SK-N-SH (cell line): ENCODE measurements around the gene MRPL32. TPM values are rescaled to one million over a fixed set of nuclear protein-coding genes. Genes with fewer than 3 reads are reported as not detected.
A peak's percentile ranks its signal among the peaks of the same experiment; 100 is the strongest.
"Not testable (repeated sequence)": the region's sequence is repeated elsewhere in the genome, so short reads cannot be mapped to it uniquely, and the experiment has no call there.

Experiments
- CTCF ChIA-PET: fragments of 300-600, 350-600 bp; formaldehyde crosslinking; extraction: SDS; loops from one replicate; lab custom pipeline; 2021; lab: Yijun Ruan, JAX
- POLR2A ChIA-PET: fragments of 350-600 bp; sonication (Branson Sonifier 250); formaldehyde crosslinking; extraction: SDS; loops from one replicate; lab custom pipeline; 2020; ENCODE audit warnings: antibody characterized with exemption, inconsistent platforms; lab: Yijun Ruan, JAX
- DNase-seq: peaks from one replicate; pipeline ENCODE4 v3.0.0; 2012
- H2AFZ ChIP-seq: fragments of 200-600 bp; sonication (generic); 2 replicates; pipeline ENCODE4 v1.8.1; 2016; ENCODE audit warnings: antibody characterized with exemption, mild to moderate bottlenecking, low read depth
- H3F3A ChIP-seq: fragments of 200-600 bp; sonication (generic); replicated peaks from 2 replicates; pipeline ENCODE3; 2016; ENCODE audit warnings: antibody characterized with exemption, mild to moderate bottlenecking; ENCODE audit not compliant: insufficient read depth
- H3K27ac ChIP-seq, 2 experiments: fragments of 200-500 bp in 1 of 2; fragments of 200-600 bp in 1 of 2; sonication (Bioruptor generic) in 1 of 2; sonication (generic), shearing (Covaris generic) in 1 of 2; 2 replicates each; pipeline versions ENCODE4 v1.5.1 to v1.6.1; 2014 to 2016; ENCODE audit warnings: low read depth in 2 of 2, inconsistent platforms in 1 of 2, low read length in 1 of 2, mild to moderate bottlenecking in 1 of 2, mixed read lengths in 1 of 2
- H3K27me3 ChIP-seq: fragments of 200-600 bp; sonication (generic), shearing (Covaris generic); 2 replicates; pipeline ENCODE4 v1.6.1; 2016; ENCODE audit warnings: mixed run types; ENCODE audit not compliant: insufficient read depth
- H3K36me3 ChIP-seq, 2 experiments: fragments of 200-500 bp in 1 of 2; fragments of 200-600 bp in 1 of 2; sonication (Bioruptor generic) in 1 of 2; sonication (generic) in 1 of 2; replicated peaks in 1 of 2; 2 replicates each; pipeline versions ENCODE3 to v1.5.1; 2014 to 2016; ENCODE audit warnings: low read length in 1 of 2, mild to moderate bottlenecking in 1 of 2; ENCODE audit not compliant: insufficient read depth in 2 of 2, control insufficient read depth in 1 of 2
- H3K4me1 ChIP-seq, 2 experiments: fragments of 200-500 bp in 1 of 2; fragments of 200-600 bp in 1 of 2; sonication (Bioruptor generic) in 1 of 2; sonication (generic), shearing (Covaris generic) in 1 of 2; 2 replicates each; pipeline versions ENCODE4 v1.5.1 to v1.6.1; 2014 to 2016; ENCODE audit warnings: low read depth in 1 of 2, low read length in 1 of 2, mixed run types in 1 of 2; ENCODE audit not compliant: insufficient read depth in 2 of 2, control insufficient read depth in 1 of 2
- H3K4me2 ChIP-seq: fragments of 200-600 bp; sonication (generic), shearing (Covaris generic); 2 replicates; pipeline ENCODE4 v1.6.1; 2017; ENCODE audit warnings: mixed run types
- H3K4me3 ChIP-seq, 2 experiments: fragments of 200-500 bp in 1 of 2; fragments of 200-600 bp in 1 of 2; sonication (Bioruptor generic) in 1 of 2; sonication (generic), shearing (Covaris generic) in 1 of 2; 2 replicates each; pipeline versions ENCODE4 v1.5.1 to v1.8.1; 2014 to 2016; ENCODE audit warnings: low read depth in 2 of 2, inconsistent platforms in 1 of 2, low read length in 1 of 2, mild to moderate bottlenecking in 1 of 2, mixed read lengths in 1 of 2, moderate library complexity in 1 of 2
- H3K79me2 ChIP-seq: fragments of 200-600 bp; sonication (generic); 2 replicates; pipeline ENCODE4 v1.8.1; 2017; ENCODE audit warnings: mild to moderate bottlenecking; ENCODE audit not compliant: insufficient read depth
- H3K9ac ChIP-seq: fragments of 200-600 bp; sonication (generic); 2 replicates; pipeline ENCODE4 v1.6.1; 2017; ENCODE audit warnings: mixed run types
- H3K9me2 ChIP-seq: fragments of 200-600 bp; sonication (generic); 2 replicates; pipeline ENCODE4 v1.6.1; 2017; ENCODE audit warnings: mixed run types
- H3K9me3 ChIP-seq: fragments of 200-600 bp; sonication (generic); 2 replicates; pipeline ENCODE4 v1.6.1; 2017; ENCODE audit warnings: mixed run types, mild to moderate bottlenecking, moderate library complexity
- H4K20me1 ChIP-seq: fragments of 200-600 bp; sonication (generic); 2 replicates; pipeline ENCODE4 v1.6.1; 2017; ENCODE audit warnings: mild to moderate bottlenecking, mixed run types; ENCODE audit not compliant: insufficient read depth
- CHD2 ChIP-seq: fragments of 150-350 bp; IDR thresholded peaks from 2 replicates; pipeline ENCODE4 v1.6.1; 2018; ENCODE audit warnings: low read length; ENCODE audit not compliant: partially characterized antibody
- FOXM1 ChIP-seq: IDR thresholded peaks from 2 replicates; pipeline ENCODE4 v1.4.0; 2012; ENCODE audit warnings: low read depth, mild to moderate bottlenecking
- GATA2 ChIP-seq: sonication (generic); formaldehyde crosslinking; IDR thresholded peaks from 2 replicates; pipeline ENCODE4 v1.5.0; 2020; ENCODE audit warnings: mild to moderate bottlenecking, missing genetic modification reagents
- RAD21 ChIP-seq: IDR thresholded peaks from 2 replicates; pipeline ENCODE4 v1.6.1; 2012; ENCODE audit warnings: mild to moderate bottlenecking, low read length
- REST ChIP-seq: IDR thresholded peaks from 2 replicates; pipeline ENCODE4 v1.6.1; 2012; ENCODE audit warnings: mild to moderate bottlenecking, low read depth, low read length, moderate library complexity
- RFX5 ChIP-seq: IDR thresholded peaks from 2 replicates; pipeline ENCODE4 v1.6.1; 2012; ENCODE audit warnings: mild to moderate bottlenecking, improper control_type of control experiment, low read length
- TCF12 ChIP-seq: IDR thresholded peaks from 2 replicates; pipeline ENCODE4 v1.4.0; 2012
- USF2 ChIP-seq: fragments of 150-350 bp; IDR thresholded peaks from 2 replicates; pipeline ENCODE4 v1.6.1; 2017; ENCODE audit warnings: antibody characterized with exemption, low read length, low read depth, borderline replicate concordance
- WGBS: methylation state at CpG from one replicate; pipeline ENCODE4 v1.1.6; 2017; ENCODE audit warnings: low lambda C conversion rate; 5-methylcytosine and 5-hydroxymethylcytosine counted together
- polyA plus RNA-seq, 3 experiments: library from polyadenylated mRNA; depleted of rRNA; stranded (reverse); fragments of >200 nt; gene quantifications; 2 replicates each; pipeline ENCODE4 v1.2.3, GENCODE V29; 2012
- TF ChIP-seq, protein P1 (sequence below): fragments of 200-600 bp; sonication (generic); IDR thresholded peaks from 2 replicates; pipeline ENCODE4 v1.6.1; 2017; ENCODE audit warnings: antibody characterized with exemption, mild to moderate bottlenecking, moderate library complexity

The MRPL32 gene
- polyA plus RNA-seq, 1 of the 3 experiments (the other 2 are of a cell fraction) = 73.1 TPM

DNA sequence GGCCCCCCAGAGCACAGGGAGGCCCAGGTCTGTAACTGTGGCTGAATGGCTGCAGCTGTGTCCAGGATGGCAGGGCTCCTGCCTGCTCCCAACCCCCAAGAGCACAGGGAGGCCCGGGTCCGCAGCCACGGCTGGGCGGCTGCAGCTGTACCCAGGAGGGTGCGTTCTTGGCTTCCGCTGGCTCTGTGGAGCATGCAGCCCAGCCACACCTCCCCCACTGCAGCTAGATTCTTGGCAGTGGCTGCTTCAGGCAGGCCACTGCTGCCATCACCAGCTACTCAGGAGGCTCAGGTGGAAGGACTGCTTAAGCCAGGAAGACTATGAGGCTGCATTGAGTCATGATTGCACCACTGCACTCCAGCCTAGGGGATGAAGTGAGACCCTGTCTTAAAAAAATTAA lies 48.2 kb upstream of the MRPL32 start (continued):
- TF ChIP-seq REST = no peak
- no peak for TF ChIP-seq FOXM1
- TF ChIP-seq CHD2 = no peak
- no peak for TF ChIP-seq USF2
- TF ChIP-seq RFX5 = no peak

DNA sequence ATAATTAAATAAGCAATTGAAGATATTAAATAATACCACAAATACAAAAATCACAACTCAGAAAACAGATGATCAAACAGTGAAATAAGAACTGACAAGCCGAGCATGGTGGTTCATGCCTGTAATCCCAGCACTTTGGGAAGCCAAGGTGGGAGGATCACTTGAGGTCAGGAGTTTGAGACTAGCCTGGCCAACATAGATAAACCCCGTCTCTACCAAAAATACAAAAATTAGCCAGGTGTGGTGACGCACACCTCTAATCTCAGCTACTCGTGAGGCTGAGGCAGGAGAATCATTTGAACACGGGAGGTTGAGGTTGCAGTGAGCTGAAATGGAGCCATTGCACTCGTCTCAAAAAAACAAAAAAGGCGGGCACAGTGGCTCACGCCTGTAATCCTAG lies 47.0 kb upstream of the MRPL32 start:
- DNase-seq, H4K20me1 ChIP-seq, H3K36me3 ChIP-seq, H3K9ac ChIP-seq, H3K27ac ChIP-seq, H3K4me2 ChIP-seq, H3K79me2 ChIP-seq, H3K27me3 ChIP-seq, POLR2A ChIA-PET, H3K9me2 ChIP-seq, H3K9me3 ChIP-seq, H2AFZ ChIP-seq, H3K4me3 ChIP-seq: not testable (repeated sequence)
- CTCF ChIA-PET = interaction anchor here (1.0 to 1.3 kb wide), 2 partner anchors 9 to 140 kb away, joined by 3 to 4 read pairs; no protein-coding TSS in a partner anchor
- Histone ChIP-seq H3K4me1 (peaks cover 0 to 11% of the 10 kb centered on the region in 2 experiments; a peak in 2 of 4 replicates), H3F3A (peaks cover 16% of the 10 kb centered on the region)
- 89% methylated on average over 8 of the region's 8 CpGs for WGBS

GRCh38 chr7:42886129-42886528 lies 46.0 kb upstream of the MRPL32 start:
- CTCF ChIA-PET = interaction anchor here (1.0 to 3.8 kb wide), 4 partner anchors 9 to 945 kb away, joined by 4 to 29 read pairs (median 8); no protein-coding TSS in a partner anchor
- POLR2A ChIA-PET = no interaction called here
- Histone ChIP-seq H4K20me1 (no peaks in the 10 kb centered on the region), H3K9ac (no peak overlapping the region), H3K4me2 (no peak overlapping the region), H3K27me3 (no peaks in the 10 kb centered on the region), H3K27ac (no peak overlapping the region), H2AFZ (no peak overlapping the region), H3K9me2 (no peaks in the 10 kb centered on the region), H3K79me2 (no peaks in the 10 kb centered on the region), H3K36me3 (no peaks in the 10 kb centered on the region), H3K4me3 (no peak overlapping the region), H3K4me1 (peaks cover 0 to 11% of the 10 kb centered on the region in 2 experiments; a peak in 2 of 4 replicates), H3K9me3 (no peaks in the 10 kb centered on the region), H3F3A (peaks cover 16% of the 10 kb centered on the region)
- TF ChIP-seq, protein P1, sequence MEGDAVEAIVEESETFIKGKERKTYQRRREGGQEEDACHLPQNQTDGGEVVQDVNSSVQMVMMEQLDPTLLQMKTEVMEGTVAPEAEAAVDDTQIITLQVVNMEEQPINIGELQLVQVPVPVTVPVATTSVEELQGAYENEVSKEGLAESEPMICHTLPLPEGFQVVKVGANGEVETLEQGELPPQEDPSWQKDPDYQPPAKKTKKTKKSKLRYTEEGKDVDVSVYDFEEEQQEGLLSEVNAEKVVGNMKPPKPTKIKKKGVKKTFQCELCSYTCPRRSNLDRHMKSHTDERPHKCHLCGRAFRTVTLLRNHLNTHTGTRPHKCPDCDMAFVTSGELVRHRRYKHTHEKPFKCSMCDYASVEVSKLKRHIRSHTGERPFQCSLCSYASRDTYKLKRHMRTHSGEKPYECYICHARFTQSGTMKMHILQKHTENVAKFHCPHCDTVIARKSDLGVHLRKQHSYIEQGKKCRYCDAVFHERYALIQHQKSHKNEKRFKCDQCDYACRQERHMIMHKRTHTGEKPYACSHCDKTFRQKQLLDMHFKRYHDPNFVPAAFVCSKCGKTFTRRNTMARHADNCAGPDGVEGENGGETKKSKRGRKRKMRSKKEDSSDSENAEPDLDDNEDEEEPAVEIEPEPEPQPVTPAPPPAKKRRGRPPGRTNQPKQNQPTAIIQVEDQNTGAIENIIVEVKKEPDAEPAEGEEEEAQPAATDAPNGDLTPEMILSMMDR = peak; percentile 66
- TF ChIP-seq TCF12 = no peak
- no peak for TF ChIP-seq GATA2 (CRISPR knock-in tag)
- peak; percentile 45; the same call in 1 of the 2 replicates for TF ChIP-seq RAD21
- WGBS = 63% methylated on average over 2 of the region's 2 CpGs
- DNase-seq = peak; percentile 41
